Stomach (tissue), 9 donors: ENCODE results near the gene COA3. TPM values are rescaled to one million over a fixed set of nuclear protein-coding genes. Genes with fewer than 3 reads are reported as not detected.

Source experiments
- DNase-seq, 2 donors: peaks; one replicate each; pipeline versions ENCODE4 v3.0.0 to v3.0.0-alpha.2; 2013 to 2019
- H3K27ac ChIP-seq, 5 donors: fragments of 200-600 bp in 4 of 5; sonication (generic) in 4 of 5; one replicate each; pipeline ENCODE4 v1.5.1; 2013 to 2019; ENCODE audit warnings: mild to moderate bottlenecking in 1 of 5, moderate library complexity in 1 of 5
- H3K27me3 ChIP-seq, 3 donors: fragments of 200-600 bp; sonication (generic); one replicate each; pipeline ENCODE4 v1.5.1; 2017 to 2019; ENCODE audit warnings: mixed run types in 1 of 3
- H3K36me3 ChIP-seq, 4 donors: fragments of 200-600 bp; sonication (generic); 1 replicate in 3 of 4; 2 replicates in 1 of 4; pipeline ENCODE4 v1.5.1; 2016 to 2019
- H3K4me1 ChIP-seq, 4 donors: fragments of 200-600 bp; sonication (generic); one replicate each; pipeline ENCODE4 v1.5.1; 2016 to 2019
- H3K4me3 ChIP-seq, 4 donors: fragments of 200-600 bp; sonication (generic) in 3 of 4; one replicate each; pipeline ENCODE4 v1.5.1; 2016 to 2019; ENCODE audit warnings: mild to moderate bottlenecking in 1 of 4
- H3K9me3 ChIP-seq, 4 donors: fragments of 200-600 bp; sonication (generic); one replicate each; pipeline ENCODE4 v1.5.1; 2016 to 2019
- EP300 ChIP-seq: sonication (generic); formaldehyde crosslinking; IDR thresholded peaks from one replicate; pipeline ENCODE4 v1.6.1; 2017; ENCODE audit warnings: antibody characterized with exemption
- POLR2A ChIP-seq, 4 donors: fragments of 450-650 bp; IDR thresholded peaks; one replicate each; pipeline ENCODE4 v1.6.1; 2016; ENCODE audit warnings: antibody characterized with exemption in 4 of 4, control low read depth in 2 of 4, mild to moderate bottlenecking in 1 of 4, moderate library complexity in 1 of 4
- POLR2AphosphoS5 ChIP-seq, 3 donors: sonication (generic); formaldehyde crosslinking; IDR thresholded peaks; one replicate each; pipeline ENCODE4 v1.6.1; 2016; ENCODE audit warnings: antibody characterized with exemption in 3 of 3
- WGBS, 5 donors: extraction: QIAGEN DNeasy Blood & Tissue Kit in 3 of 5; methylation state at CpG; one replicate each; pipeline versions ENCODE4 v1.1.5 to v1.1.7; 2013 to 2018; 5-methylcytosine and 5-hydroxymethylcytosine counted together
- intact Hi-C: fragments of 100-400 bp; cut with DNase I; formaldehyde crosslinking; loops from one replicate; pipeline ENCODE4 v1.15.1; 2023; ENCODE audit warnings: low total_unique reads
- polyA plus RNA-seq, 3 donors: library from polyadenylated mRNA; stranded (reverse); fragments of 200-250 nt; gene quantifications; one replicate each; pipeline ENCODE4 v1.2.3, GENCODE V29; 2013
- total RNA-seq, 5 donors: library from RNA; depleted of rRNA; stranded (reverse); fragments of >200 nt; gene quantifications; one replicate each; pipeline versions ENCODE4 v1.1.0 to v1.2.3, GENCODE V29; 2014 to 2016
- TF ChIP-seq, protein P1 (sequence below), 7 experiments: fragments of 450-650 bp in 4 of 7; fragments of 200-600 bp in 3 of 7; sonication (generic) in 3 of 7; IDR thresholded peaks; one replicate each; pipeline ENCODE4 v1.5.1; 2016 to 2019; ENCODE audit warnings: antibody characterized with exemption in 7 of 7, control low read depth in 2 of 7, mild to moderate bottlenecking in 1 of 7
- donor health status: healthy with polysubstance abuse.
- donor health status: Bipolar disorder and iron deficiency.
- donor health status: healthy.

The COA3 gene
- total and polyA plus RNA-seq, 8 donors: 22.2 to 268 (median 152) TPM

DNA sequence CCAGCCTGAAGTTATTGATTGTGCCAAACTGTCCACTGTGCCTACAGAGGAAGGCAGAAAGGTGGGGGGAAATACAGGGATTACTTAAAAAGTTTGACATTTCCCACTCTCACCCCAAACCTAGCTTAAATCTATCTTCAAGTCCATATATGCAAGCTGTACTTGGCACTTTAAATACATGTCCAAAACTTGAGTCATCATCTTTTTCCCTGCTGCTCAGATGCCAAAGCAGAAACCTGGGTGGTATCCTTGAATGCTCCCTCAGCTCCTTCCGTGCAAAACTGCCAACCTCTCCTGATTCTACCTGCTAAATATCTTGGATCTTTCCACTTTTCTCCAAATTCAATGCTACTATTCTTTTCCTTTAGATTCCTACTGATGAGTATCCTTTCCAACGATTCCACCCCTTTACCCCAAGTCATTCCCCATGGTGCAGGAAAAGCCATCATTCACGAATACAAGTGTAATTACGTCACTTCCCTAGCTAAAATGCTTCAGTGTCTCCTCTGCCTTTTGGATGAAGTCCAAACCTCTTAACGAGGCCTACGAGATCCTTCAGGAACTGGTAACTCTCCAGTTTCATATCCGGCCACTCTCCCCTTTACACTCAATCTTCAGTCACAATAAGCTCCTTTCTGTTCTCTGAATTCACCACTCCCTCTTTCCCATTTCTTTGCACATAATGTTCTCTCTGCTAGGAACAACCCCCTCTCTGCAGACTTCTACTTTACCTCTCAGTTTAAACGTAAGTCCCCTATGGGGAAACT, 16.3 kb upstream of the COA3 start:
- peak overlapping the region in 4 of 5 donors; percentile 26 to 46 (median 42) for H3K27ac ChIP-seq
- intact Hi-C loops: no loop called here
- H3K27me3 ChIP-seq: no peaks in the 10 kb centered on the region
- DNase-seq: peak in 1 of 2 donors; percentile 30
- peaks cover 86 to 100% (median 99%) of the 10 kb centered on the region in 4 donors for H3K36me3 ChIP-seq
- 61 to 74% (median 73%) methylated on average over 8 of the region's 8 CpGs for WGBS, 5 donors
- H3K4me1 ChIP-seq: peaks cover 0 to 15% (median 5%) of the 10 kb centered on the region in 4 donors
- H3K4me3 ChIP-seq: no peak overlapping the region
- TF ChIP-seq POLR2AphosphoS5 (IDR thresholded peaks at IDR 0.05): peak in 1 of 3 donors; percentile 6
- TF ChIP-seq, protein P1, sequence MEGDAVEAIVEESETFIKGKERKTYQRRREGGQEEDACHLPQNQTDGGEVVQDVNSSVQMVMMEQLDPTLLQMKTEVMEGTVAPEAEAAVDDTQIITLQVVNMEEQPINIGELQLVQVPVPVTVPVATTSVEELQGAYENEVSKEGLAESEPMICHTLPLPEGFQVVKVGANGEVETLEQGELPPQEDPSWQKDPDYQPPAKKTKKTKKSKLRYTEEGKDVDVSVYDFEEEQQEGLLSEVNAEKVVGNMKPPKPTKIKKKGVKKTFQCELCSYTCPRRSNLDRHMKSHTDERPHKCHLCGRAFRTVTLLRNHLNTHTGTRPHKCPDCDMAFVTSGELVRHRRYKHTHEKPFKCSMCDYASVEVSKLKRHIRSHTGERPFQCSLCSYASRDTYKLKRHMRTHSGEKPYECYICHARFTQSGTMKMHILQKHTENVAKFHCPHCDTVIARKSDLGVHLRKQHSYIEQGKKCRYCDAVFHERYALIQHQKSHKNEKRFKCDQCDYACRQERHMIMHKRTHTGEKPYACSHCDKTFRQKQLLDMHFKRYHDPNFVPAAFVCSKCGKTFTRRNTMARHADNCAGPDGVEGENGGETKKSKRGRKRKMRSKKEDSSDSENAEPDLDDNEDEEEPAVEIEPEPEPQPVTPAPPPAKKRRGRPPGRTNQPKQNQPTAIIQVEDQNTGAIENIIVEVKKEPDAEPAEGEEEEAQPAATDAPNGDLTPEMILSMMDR (IDR thresholded peaks at IDR 0.05): no peak
- H3K9me3 ChIP-seq: no peaks in the 10 kb centered on the region

DNA sequence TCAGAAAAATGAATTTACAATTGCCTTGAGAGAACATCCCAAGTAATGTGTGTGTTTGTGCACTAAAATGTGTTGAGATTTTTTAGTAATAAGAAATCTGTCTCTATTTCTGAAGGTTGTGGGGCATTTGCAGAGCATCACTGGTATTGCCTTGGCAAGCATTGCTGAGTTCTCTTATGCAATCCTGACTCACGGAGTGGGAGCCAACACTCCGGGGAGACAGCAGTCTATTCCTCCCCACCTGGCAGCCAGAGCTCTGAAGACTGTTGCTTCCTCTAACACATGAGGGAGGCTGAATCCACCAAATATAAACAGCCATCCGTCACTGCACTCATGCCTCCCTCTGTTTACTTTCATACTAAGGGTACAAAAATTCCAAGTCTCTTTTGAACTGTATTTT, 10.7 kb upstream of the COA3 start:
- Histone ChIP-seq H3K27me3 (no peaks in the 10 kb centered on the region), H3K9me3 (no peaks in the 10 kb centered on the region), H3K27ac (peak overlapping the region in 3 of 5 donors; percentile 11 to 53 (median 49)), H3K36me3 (peaks cover 31 to 53% (median 51%) of the 10 kb centered on the region in 4 donors), H3K4me1 (peaks cover 0 to 45% (median 22%) of the 10 kb centered on the region in 4 donors), H3K4me3 (no peak overlapping the region)
- DNase-seq: no peak
- intact Hi-C loops: no loop called here
- peak in 1 of 3 donors; percentile 50 for TF ChIP-seq POLR2AphosphoS5 (IDR thresholded peaks at IDR 0.05)
- no peak for TF ChIP-seq POLR2A (IDR thresholded peaks at IDR 0.05)
- WGBS, 5 donors: 16 to 27% (median 20%) methylated on average over 3 of the region's 3 CpGs

DNA sequence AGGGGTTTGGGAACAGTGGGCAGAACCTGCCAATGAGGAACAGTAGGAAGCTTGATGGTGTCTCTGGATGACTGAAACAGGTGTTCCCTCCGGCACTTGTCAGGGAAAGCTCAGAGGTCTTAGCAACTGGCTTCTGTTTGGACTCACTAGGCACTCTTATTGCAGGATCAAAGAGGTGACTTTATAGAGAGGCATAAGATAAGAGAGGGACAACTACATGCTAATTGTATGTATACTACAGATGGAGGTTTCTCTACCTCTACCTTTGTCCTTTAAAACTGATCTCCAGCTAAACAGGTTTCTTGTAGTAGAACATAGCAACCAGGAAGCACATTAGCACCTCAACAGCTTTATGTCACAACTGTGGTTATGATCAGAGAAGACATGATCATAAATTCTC, 7.7 kb upstream of the COA3 start:
- intact Hi-C loops: no loop called here
- no peaks in the 10 kb centered on the region for H3K27me3 ChIP-seq
- H3K4me3 ChIP-seq: no peak overlapping the region
- H3K36me3 ChIP-seq: peaks cover 6 to 23% (median 22%) of the 10 kb centered on the region in 4 donors
- peaks cover 13 to 59% (median 35%) of the 10 kb centered on the region in 4 donors for H3K4me1 ChIP-seq
- no peaks in the 10 kb centered on the region for H3K9me3 ChIP-seq
- no peak for TF ChIP-seq POLR2A (IDR thresholded peaks at IDR 0.05)
- H3K27ac ChIP-seq: peak overlapping the region; percentile 71 to 95 (median 80)
- WGBS, 5 donors: 48 to 94% (median 54%) methylated on average over 1 of the region's 1 CpG
- peak in 1 of 2 donors; percentile 38 for DNase-seq

GRCh38 chr17:42804918-42805367, 6.4 kb upstream of the COA3 start:
- no peak overlapping the region for H3K4me3 ChIP-seq
- peak; percentile 64 to 89 for DNase-seq
- intact Hi-C loops: no loop called here
- peak overlapping the region; percentile 79 to 91 (median 82) for H3K27ac ChIP-seq
- no peaks in the 10 kb centered on the region for H3K27me3 ChIP-seq
- H3K36me3 ChIP-seq: peaks cover 0 to 10% (median 9%) of the 10 kb centered on the region in 4 donors
- no peaks in the 10 kb centered on the region for H3K9me3 ChIP-seq
- TF ChIP-seq POLR2AphosphoS5 (IDR thresholded peaks at IDR 0.05): peak in 2 of 3 donors; percentile 38 to 47
- TF ChIP-seq, protein P1 (IDR thresholded peaks at IDR 0.05): no peak
- H3K4me1 ChIP-seq: peaks cover 13 to 59% (median 34%) of the 10 kb centered on the region in 4 donors
- 29 to 50% (median 40%) methylated on average over 1 of the region's 1 CpG for WGBS, 5 donors

- DNase-seq: no peak
- intact Hi-C loops: no loop called here
- Histone ChIP-seq H3K4me3 (no peak overlapping the region), H3K9me3 (no peaks in the 10 kb centered on the region), H3K4me1 (peaks cover 13 to 55% (median 32%) of the 10 kb centered on the region in 4 donors), H3K27ac (peak overlapping the region; percentile 79 to 91 (median 82)), H3K27me3 (no peaks in the 10 kb centered on the region), H3K36me3 (no peaks in the 10 kb centered on the region)
- WGBS, 5 donors: 24 to 45% (median 30%) methylated on average over 2 of the region's 2 CpGs
- TF ChIP-seq, protein P1 (IDR thresholded peaks at IDR 0.05): no peak
- TF ChIP-seq EP300: no peak
- no peak for TF ChIP-seq POLR2AphosphoS5 (IDR thresholded peaks at IDR 0.05)
- no peak for TF ChIP-seq POLR2A (IDR thresholded peaks at IDR 0.05)
Measured at GRCh38 chr17:42803074-42803883, 4.8 kb upstream of the COA3 start.
